Activated T-cell treated with anti-CD3 and anti-CD28 coated beads, Interleukin-2, amount 50 U/mL, for 4 hours (primary cell): Measurements from ENCODE around the gene CDADC1. TPM values are rescaled to one million over a fixed set of nuclear protein-coding genes. Genes with fewer than 3 reads are reported as not detected.
A peak's percentile ranks its signal among the peaks of the same experiment; 100 is the strongest.

Source experiments
- ATAC-seq, 2 donors: fragments of 200-7000 bp; cut with Tn5 transposase; one replicate each; pipeline ENCODE4 v1.10.0; 2021
- DNase-seq: peaks from one replicate; pipeline ENCODE4 v3.0.0-alpha.2; 2020
- H3K27me3 Mint-ChIP-seq: one replicate; pipeline ENCODE4 v1.8.0; 2021; ENCODE audit warnings: low read depth, mixed read lengths
- H3K36me3 Mint-ChIP-seq: one replicate; pipeline ENCODE4 v1.8.0; 2022; ENCODE audit warnings: mixed read lengths; ENCODE audit not compliant: insufficient read depth
- H3K4me1 Mint-ChIP-seq: one replicate; pipeline ENCODE4 v1.8.0; 2021; ENCODE audit warnings: low read depth, mixed read lengths
- H3K4me3 Mint-ChIP-seq: one replicate; pipeline ENCODE4 v1.8.0; 2021; ENCODE audit warnings: mild to moderate bottlenecking, moderate library complexity, mixed read lengths
- H3K9me3 Mint-ChIP-seq: one replicate; pipeline ENCODE4 v1.8.0; 2021; ENCODE audit warnings: mixed read lengths
- total RNA-seq, 3 donors: library from RNA; stranded (reverse); gene quantifications; one replicate each; pipeline ENCODE4 v1.2.1, GENCODE V29; 2021

The CDADC1 gene
- 10 to 100 TPM in 1 of 3 donors, 1 to 10 TPM in 2; 7.0 to 10.7 (median 7.9) TPM for total RNA-seq

DNA sequence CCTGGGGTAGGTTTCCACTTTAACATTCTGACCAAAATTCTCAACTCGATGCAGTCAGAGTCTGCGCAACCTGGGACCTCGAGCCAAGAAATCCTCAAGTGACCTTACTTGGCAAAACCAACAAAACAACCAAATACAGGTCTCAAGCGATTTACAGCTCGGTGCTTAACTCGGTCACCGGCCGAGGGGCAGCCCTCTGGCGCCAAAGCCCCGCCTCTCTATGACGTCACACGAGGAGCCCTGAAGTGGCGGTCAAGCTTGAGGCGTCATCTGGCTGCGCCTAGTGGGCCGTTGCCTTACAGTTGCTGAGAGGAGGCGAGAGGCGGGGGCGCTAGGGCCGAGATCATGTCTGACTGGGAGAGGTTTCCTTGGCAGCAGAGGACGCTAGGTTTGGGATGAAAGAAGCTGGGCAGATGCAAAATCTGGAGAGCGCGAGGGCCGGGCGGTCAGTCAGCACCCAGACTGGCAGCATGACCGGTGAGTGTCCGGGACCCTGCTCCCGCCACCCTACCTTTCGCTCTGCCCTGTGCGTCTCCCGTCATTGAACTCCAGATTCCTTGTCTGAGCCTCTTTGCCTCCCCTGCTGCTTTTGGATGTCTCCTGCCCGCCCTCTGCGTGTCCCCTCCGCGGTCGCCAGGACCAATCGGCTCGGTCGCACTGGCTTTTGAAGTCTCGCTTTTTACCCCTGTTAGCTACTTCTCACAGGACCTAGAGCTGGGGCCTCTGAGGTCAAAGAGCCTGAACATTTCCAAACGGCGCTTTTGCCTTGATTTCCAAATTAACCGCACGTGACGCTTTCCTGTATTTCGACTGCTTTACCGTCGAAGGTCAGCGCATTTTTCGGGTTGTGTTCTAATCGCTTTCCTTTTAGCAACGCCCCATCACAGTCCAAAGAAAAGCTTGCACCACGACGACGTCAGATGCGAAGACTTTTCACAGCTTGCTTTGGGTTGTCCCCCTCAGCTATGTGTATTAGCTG, at the start of gene CDADC1:
CDADC1 (plus strand) TSS at position 283 of the 979 bp plus-strand sequence; CDS start at position 396, 113 bp downstream.
- Mint-ChIP-seq H3K36me3 (peaks cover 9% of the 10 kb centered on the region), H3K4me3 (peak within 1 kb of the TSS; percentile 98), H3K9me3 (no peaks in the 10 kb centered on the region), H3K27me3 (no peaks in the 10 kb centered on the region), H3K4me1 (peaks cover 42% of the 10 kb centered on the region)
- ATAC-seq (peak; percentile 92 to 94), DNase-seq (peak; percentile 80)

DNA sequence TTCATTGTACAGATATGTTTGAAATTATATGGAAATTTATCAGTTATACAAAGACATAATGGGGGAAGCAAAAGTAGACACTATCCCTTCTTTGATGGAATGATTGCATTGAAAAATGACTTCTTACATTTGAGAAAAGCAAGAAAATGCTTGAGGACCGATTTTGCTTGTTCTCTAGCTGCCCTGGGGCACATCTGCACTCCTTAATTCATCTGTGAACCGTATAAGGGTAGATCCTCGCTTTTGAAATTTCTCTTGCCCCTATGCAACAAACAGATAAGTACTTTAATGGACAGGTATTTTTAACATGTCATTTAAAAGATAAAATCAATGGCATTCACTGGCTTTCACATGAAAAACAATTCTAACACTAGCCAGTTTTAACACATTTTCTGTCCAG, 41.1 kb upstream of the CDADC1 start:
- ATAC-seq (no peak), DNase-seq (no peak)
- Mint-ChIP-seq H3K9me3 (no peaks in the 10 kb centered on the region), H3K4me3 (no peak overlapping the region), H3K4me1 (no peaks in the 10 kb centered on the region), H3K27me3 (no peaks in the 10 kb centered on the region), H3K36me3 (peaks cover 39% of the 10 kb centered on the region)

DNA sequence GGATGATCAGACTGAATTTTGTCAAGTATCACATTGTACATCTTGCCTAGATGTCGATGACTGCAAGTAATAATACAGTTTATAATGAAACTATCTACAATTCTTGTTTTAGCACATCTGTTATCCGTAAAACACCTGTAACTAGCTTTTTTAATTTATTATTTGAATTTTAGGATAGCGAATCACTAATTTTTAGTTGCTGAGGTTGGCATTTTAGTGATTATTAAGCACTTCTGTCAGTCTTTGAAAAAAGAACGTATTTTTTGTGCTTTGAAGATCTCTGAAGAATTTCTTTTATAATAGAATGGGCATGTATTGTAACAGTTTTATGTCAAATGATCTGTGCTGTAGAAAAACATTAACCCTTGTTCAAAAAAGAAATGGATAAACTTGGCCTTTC, 39.1 kb upstream of the CDADC1 start:
- Mint-ChIP-seq H3K4me1 (no peaks in the 10 kb centered on the region), H3K4me3 (no peak overlapping the region), H3K27me3 (no peaks in the 10 kb centered on the region), H3K9me3 (no peaks in the 10 kb centered on the region), H3K36me3 (peaks cover 34% of the 10 kb centered on the region)
- ATAC-seq: no peak
- no peak for DNase-seq

- ATAC-seq (no peak), DNase-seq (no peak)
- no peak overlapping the region for H3K4me3 Mint-ChIP-seq
- H3K4me1 Mint-ChIP-seq: peaks cover 9% of the 10 kb centered on the region
- H3K36me3 Mint-ChIP-seq: peaks cover 25% of the 10 kb centered on the region
- H3K27me3 Mint-ChIP-seq: no peaks in the 10 kb centered on the region
- H3K9me3 Mint-ChIP-seq: no peaks in the 10 kb centered on the region
Observed at GRCh38 chr13:49210114-49210513, 37.6 kb upstream of the CDADC1 start.

DNA sequence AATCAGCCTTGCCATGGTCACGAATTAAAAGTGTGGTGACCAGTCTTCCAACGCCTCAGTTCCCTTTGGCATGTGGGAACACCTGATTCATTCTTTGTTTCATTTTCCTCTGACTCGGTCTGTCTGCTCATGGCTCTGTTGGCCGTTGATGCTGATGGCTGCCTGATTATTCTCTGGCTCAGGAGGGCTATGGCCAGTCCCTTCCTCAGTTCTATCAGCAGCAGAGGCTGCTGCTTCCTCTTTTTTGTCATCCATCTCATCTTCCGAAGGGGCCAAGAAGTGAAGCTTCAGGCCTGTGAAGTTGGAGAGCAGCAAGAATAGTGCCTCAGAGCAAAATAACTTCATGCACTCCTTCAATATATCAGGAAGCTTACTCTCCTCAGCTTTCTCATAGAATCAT, 37.1 kb upstream of the CDADC1 start:
- Mint-ChIP-seq H3K9me3 (no peaks in the 10 kb centered on the region), H3K4me3 (no peak overlapping the region), H3K27me3 (no peaks in the 10 kb centered on the region), H3K4me1 (peaks cover 12% of the 10 kb centered on the region), H3K36me3 (peaks cover 23% of the 10 kb centered on the region)
- DNase-seq: no peak
- ATAC-seq: no peak

DNA sequence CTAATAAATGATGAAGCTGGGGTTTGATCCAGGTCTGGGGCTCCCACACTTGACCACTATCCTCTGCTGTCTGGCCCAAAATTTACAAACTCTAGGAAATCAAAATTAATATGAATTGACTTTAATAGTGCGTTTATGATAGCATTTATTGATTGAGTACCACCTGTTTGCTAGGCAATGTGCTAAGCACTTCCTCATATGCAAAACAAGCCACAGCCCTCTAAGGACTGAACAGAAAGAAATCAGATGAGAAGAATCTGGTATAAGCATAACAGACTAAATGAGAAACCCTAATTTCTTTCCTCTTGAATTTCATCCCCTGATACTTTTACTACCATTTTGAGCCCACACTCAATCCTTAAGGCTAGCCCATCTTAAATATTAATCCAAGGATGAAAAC, 34.2 kb upstream of the CDADC1 start:
- Mint-ChIP-seq H3K9me3 (no peaks in the 10 kb centered on the region), H3K4me3 (no peak overlapping the region), H3K4me1 (peaks cover 14% of the 10 kb centered on the region), H3K36me3 (peaks cover 7% of the 10 kb centered on the region), H3K27me3 (peaks cover 16% of the 10 kb centered on the region)
- ATAC-seq (no peak), DNase-seq (no peak)

DNA sequence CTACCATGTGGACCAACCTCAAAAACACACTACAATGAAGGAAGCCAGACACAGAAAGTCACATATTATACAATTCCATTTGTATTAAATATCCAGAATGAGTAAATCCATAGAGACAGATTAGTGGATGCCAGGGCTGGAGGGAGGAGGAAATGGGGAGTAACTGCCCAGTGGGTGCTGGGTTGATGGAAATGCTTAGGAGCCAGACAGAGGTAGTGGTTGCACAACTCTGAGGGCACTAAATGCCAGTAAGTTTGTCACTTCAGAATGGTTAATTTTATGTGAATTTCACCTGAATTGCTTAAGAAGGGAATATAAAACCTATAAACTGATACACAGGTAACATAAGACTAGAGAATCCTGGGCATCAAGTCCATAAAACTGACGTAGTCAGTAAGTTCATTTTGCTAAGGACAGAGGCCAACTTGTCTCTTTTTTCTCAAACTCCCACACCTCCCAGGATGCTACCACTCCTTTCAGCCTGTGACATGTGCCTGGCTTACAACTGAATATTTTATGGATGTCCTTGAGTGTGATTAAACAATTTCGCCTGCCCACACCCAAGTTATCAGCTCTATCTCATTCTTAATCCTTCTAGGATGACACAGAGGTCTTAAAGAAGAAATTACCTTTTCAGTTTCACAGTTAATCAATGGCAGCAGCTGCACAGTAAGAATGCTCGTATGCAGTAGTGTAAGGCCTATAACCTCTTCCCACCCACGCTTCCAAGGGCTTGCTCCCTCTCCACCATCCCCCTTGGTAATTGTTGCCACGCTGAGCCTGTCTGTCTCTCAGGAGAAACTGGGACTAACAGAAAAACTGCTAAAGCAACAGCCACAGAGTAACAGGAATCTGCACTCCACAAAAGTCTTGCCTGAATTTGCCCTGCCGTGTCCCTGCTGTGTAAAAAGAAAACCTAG, 33.5 kb upstream of the CDADC1 start:
- no peak for ATAC-seq
- H3K9me3 Mint-ChIP-seq: no peaks in the 10 kb centered on the region
- H3K4me1 Mint-ChIP-seq: peaks cover 14% of the 10 kb centered on the region
- H3K27me3 Mint-ChIP-seq: peaks cover 24% of the 10 kb centered on the region
- DNase-seq: no peak
- peaks cover 7% of the 10 kb centered on the region for H3K36me3 Mint-ChIP-seq
- no peak overlapping the region for H3K4me3 Mint-ChIP-seq

GRCh38 chr13:49214917-49215376, 32.8 kb upstream of the CDADC1 start:
- Mint-ChIP-seq H3K4me3 (no peak overlapping the region), H3K9me3 (no peaks in the 10 kb centered on the region), H3K36me3 (peaks cover 7% of the 10 kb centered on the region), H3K27me3 (peaks cover 29% of the 10 kb centered on the region), H3K4me1 (peaks cover 15% of the 10 kb centered on the region)
- ATAC-seq (peak; percentile 62 to 68), DNase-seq (peak; percentile 17)

DNA sequence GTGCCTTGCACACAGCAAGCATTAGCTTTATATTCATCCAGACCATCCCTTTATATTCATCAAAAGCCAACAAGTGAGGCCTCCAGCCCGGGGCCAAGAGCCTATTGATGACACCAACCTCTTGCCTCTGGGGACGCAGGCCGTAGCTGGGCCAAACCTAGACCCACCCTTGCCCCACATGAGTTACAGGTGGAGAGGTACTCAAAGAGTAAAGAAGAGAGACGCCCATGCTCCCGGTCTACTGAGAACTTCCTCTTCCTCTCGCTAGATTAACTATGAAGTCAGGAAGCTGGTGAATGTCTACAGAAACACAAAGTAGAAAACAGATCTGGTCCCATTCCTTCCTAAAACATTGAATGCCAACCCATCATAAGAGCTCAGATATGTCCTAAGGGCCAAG, 31.4 kb upstream of the CDADC1 start:
- H3K9me3 Mint-ChIP-seq: no peaks in the 10 kb centered on the region
- peaks cover 17% of the 10 kb centered on the region for H3K4me1 Mint-ChIP-seq
- peaks cover 32% of the 10 kb centered on the region for H3K27me3 Mint-ChIP-seq
- H3K4me3 Mint-ChIP-seq: no peak overlapping the region
- ATAC-seq (no peak), DNase-seq (no peak)
- H3K36me3 Mint-ChIP-seq: peaks cover 1% of the 10 kb centered on the region

DNA sequence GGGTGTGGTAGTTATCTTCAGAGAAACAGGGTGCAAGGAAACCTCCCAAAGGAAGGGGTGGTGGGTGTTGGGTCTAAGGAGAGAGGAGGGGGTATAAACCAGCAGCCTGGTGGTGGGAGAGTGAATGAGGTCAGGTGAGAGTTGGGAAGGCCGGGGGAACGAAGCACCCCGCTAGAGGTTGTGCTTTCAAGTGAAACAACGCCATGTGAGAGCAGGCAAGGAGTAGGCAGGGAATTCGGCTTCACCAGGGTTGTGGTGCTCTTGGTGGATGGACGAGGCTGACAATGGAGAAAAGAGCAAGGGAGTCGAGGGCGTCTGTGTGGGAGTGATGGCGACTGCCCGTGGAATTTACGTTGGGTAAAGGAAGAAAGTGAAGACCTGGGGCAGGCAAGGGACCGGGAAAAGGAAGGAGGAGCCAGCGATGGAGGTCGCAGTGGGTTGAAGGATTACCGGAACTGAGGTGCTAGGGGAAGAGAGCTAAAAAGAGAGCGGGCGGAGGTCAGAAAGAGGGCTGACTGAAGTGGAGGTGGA, 29.7 kb upstream of the CDADC1 start:
- ATAC-seq (no peak), DNase-seq (no peak)
- no peaks in the 10 kb centered on the region for H3K36me3 Mint-ChIP-seq
- peaks cover 48% of the 10 kb centered on the region for H3K27me3 Mint-ChIP-seq
- peaks cover 18% of the 10 kb centered on the region for H3K4me1 Mint-ChIP-seq
- H3K4me3 Mint-ChIP-seq: no peak overlapping the region
- H3K9me3 Mint-ChIP-seq: no peaks in the 10 kb centered on the region

DNA sequence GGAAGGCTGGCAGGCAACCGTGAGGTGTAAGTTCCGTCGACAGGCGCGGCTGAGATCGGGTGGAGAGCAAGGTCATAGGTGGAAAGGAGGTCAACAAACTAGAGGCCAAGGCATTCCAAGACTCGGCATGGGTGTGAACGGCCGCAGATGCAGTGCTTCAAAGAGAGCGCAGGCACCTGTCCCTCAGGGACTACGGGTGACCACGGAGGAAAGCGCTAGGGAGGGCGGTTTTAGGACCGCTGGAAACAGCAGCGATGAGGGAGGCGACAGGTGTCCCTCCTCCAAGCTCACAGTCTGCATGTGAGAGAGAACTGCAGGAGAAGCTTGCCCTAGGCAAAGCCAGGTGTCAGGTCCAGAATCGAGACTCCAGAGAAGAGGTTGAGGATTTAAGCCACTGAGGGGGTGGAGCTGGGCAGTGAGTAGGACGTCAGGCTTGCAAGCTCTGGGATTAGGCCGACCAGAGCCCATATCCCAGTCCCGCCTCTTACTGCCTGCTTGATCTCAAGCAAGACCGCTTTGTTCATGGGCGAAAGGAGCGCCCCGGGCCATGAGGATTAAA, 29.2 kb upstream of the CDADC1 start:
- peaks cover 48% of the 10 kb centered on the region for H3K27me3 Mint-ChIP-seq
- H3K4me1 Mint-ChIP-seq: peaks cover 18% of the 10 kb centered on the region
- ATAC-seq: no peak
- no peaks in the 10 kb centered on the region for H3K36me3 Mint-ChIP-seq
- no peaks in the 10 kb centered on the region for H3K9me3 Mint-ChIP-seq
- H3K4me3 Mint-ChIP-seq: no peak overlapping the region
- no peak for DNase-seq

DNA sequence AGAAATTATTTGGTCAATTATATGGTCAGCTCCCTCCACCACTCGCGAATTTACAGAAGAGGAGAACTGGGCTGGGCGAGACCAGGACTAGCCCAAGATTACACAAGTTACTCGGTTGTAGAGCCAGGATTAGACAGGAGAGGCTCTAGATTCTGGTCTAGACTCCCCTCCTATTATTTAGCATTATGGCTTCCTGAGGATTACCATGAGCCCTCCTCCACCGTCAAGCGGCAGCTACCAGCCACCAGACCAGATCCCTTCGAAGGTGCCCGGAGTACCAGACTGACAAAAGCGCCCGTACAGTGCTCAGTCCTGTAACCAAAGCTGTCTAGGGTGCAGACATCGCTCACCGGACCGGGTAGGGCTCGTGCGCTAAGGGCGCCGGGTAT, 28.1 kb upstream of the CDADC1 start:
- H3K27me3 Mint-ChIP-seq: peaks cover 48% of the 10 kb centered on the region
- no peak for ATAC-seq
- no peak for DNase-seq
- H3K9me3 Mint-ChIP-seq: no peaks in the 10 kb centered on the region
- peak overlapping the region; percentile 55 for H3K4me3 Mint-ChIP-seq
- H3K36me3 Mint-ChIP-seq: no peaks in the 10 kb centered on the region
- H3K4me1 Mint-ChIP-seq: peaks cover 14% of the 10 kb centered on the region

- Mint-ChIP-seq H3K4me1 (peaks cover 8% of the 10 kb centered on the region), H3K4me3 (peak within 1 kb of the TSS; percentile 55), H3K27me3 (peaks cover 50% of the 10 kb centered on the region), H3K9me3 (no peaks in the 10 kb centered on the region), H3K36me3 (no peaks in the 10 kb centered on the region)
- peak; percentile 27 for DNase-seq
- peak; percentile 76 to 80 for ATAC-seq
Observed at GRCh38 chr13:49220036-49220855, 27.5 kb upstream of the CDADC1 start, which contains the start of gene MLNR. TSS of gene MLNR (plus strand) at chr13:49220338. CDS start at chr13:49220338, 0 bp downstream.
